Right lobe of liver (tissue), 6 donors: ENCODE data around the gene PROM2. TPM values are rescaled to one million over a fixed set of nuclear protein-coding genes. Genes with fewer than 3 reads are reported as not detected.

Experiments used
- ATAC-seq, 4 donors: fragments of 200-7000 bp; cut with Tn5 transposase; one replicate each; pipeline ENCODE4 v1.9.1; 2020; ENCODE audit warnings: mild to moderate bottlenecking in 4 of 4, moderate library complexity in 4 of 4
- DNase-seq, 3 donors: peaks; one replicate each; pipeline ENCODE4 v3.0.0-alpha.2; 2020
- H3K27ac ChIP-seq, 3 donors: fragments of 200-600 bp; one replicate each; pipeline ENCODE4 v1.8.0; 2022
- H3K27me3 ChIP-seq, 2 donors: fragments of 200-600 bp; one replicate each; pipeline ENCODE4 v1.8.0; 2022
- H3K36me3 ChIP-seq, 4 donors: fragments of 200-600 bp; sonication (generic) in 1 of 4; one replicate each; pipeline versions ENCODE4 v1.5.1 to v1.8.0; 2017 to 2022; ENCODE audit warnings: control low read depth in 1 of 4
- H3K4me1 ChIP-seq, 4 donors: fragments of 200-600 bp; sonication (generic) in 1 of 4; one replicate each; pipeline versions ENCODE4 v1.5.1 to v1.8.0; 2017 to 2022; ENCODE audit warnings: control low read depth in 1 of 4
- H3K4me3 ChIP-seq, 3 donors: fragments of 200-600 bp; one replicate each; pipeline ENCODE4 v1.8.0; 2022
- H3K9me3 ChIP-seq, 4 donors: fragments of 200-600 bp; sonication (generic) in 1 of 4; one replicate each; pipeline versions ENCODE4 v1.5.1 to v1.8.0; 2017 to 2022; ENCODE audit warnings: control low read depth in 1 of 4
- CTCF ChIP-seq, 4 donors: fragments of 200-600 bp in 3 of 4; fragments of 450-650 bp in 1 of 4; IDR thresholded peaks; one replicate each; pipeline versions ENCODE4 v1.5.1 to v1.8.0; 2016 to 2022; ENCODE audit warnings: antibody characterized with exemption in 4 of 4, mild to moderate bottlenecking in 2 of 4
- POLR2A ChIP-seq: fragments of 450-650 bp; IDR thresholded peaks from one replicate; pipeline ENCODE4 v1.6.1; 2017; ENCODE audit warnings: antibody characterized with exemption, mild to moderate bottlenecking
- WGBS: methylation state at CpG from one replicate; pipeline ENCODE4 v1.1.6; 2018; ENCODE audit warnings: low coverage, low lambda C conversion rate; ENCODE audit not compliant: insufficient coverage; ENCODE audit errors: missing lambda C conversion rate; 5-methylcytosine and 5-hydroxymethylcytosine counted together
- intact Hi-C, 2 donors: fragments of 100-400 bp; cut with DNase I; formaldehyde crosslinking; loops; one replicate each; pipeline versions ENCODE4 v1.11.2 to v1.14.1; 2022
- total RNA-seq, 6 experiments: library from RNA; depleted of rRNA in 2 of 6; stranded (reverse); fragments of >200 nt in 2 of 6; fragmentation: NEBNext Ultra II Directional in 3 of 6; extraction: Animal tissue kit (Norgen Biotek cat#: 25700) in 3 of 6; gene quantifications; one replicate each; pipeline versions ENCODE4 v1.1.0 to v1.2.4, GENCODE V29; 2016 to 2023
- donor health status: DM: no; HTN: yes; CAD: no.
- donor health status: DM: no; HTN: no; CAD: no.
- donor health status: DM: no; HTN: no; CAD: no.
- donor health status: DM: no; HTN: yes; CAD: no.
- donor health status: DM: no; HTN: yes; CAD: no.

The PROM2 gene
- total RNA-seq, 6 experiments from 2014 or later, result 0.06 to 0.64 (median 0.43) TPM

- Histone ChIP-seq H3K4me1 (peaks cover 0 to 7% (median under 1%) of the 10 kb centered on the region in 4 donors), H3K27ac (no peak overlapping the region), H3K36me3 (no peaks in the 10 kb centered on the region), H3K9me3 (no peaks in the 10 kb centered on the region), H3K4me3 (no peak overlapping the region), H3K27me3 (no peaks in the 10 kb centered on the region)
- intact Hi-C loops, result loop anchor here in 1 of 2 donors (5.0 kb wide), 1 partner anchor 78 kb away; no protein-coding TSS in a partner anchor
- ATAC-seq (no peak), DNase-seq (no peak)
- TF ChIP-seq CTCF (IDR thresholded peaks at IDR 0.05), result no peak
- TF ChIP-seq POLR2A, result no peak
- WGBS, result no CpG with 5 or more reads among the region's 8 CpGs
These were observed 36.0 kb downstream of the PROM2 start for GRCh38 chr2:95310216-95310615.

GRCh38 chr2:95310651-95311050, 36.4 kb downstream of the PROM2 start:
- no peaks in the 10 kb centered on the region for H3K27me3 ChIP-seq
- no peak overlapping the region for H3K27ac ChIP-seq
- ATAC-seq (no peak), DNase-seq (no peak)
- H3K4me1 ChIP-seq, result peaks cover 0 to 4% (median 0%) of the 10 kb centered on the region in 4 donors
- TF ChIP-seq CTCF (IDR thresholded peaks at IDR 0.05), result no peak
- TF ChIP-seq POLR2A, result no peak
- H3K36me3 ChIP-seq, result no peaks in the 10 kb centered on the region
- no CpG with 5 or more reads among the region's 4 CpGs for WGBS
- H3K9me3 ChIP-seq, result no peaks in the 10 kb centered on the region
- intact Hi-C loops, result loop anchor here in 1 of 2 donors (5.0 kb wide), 1 partner anchor 78 kb away; no protein-coding TSS in a partner anchor
- no peak overlapping the region for H3K4me3 ChIP-seq

- H3K27me3 ChIP-seq, result no peaks in the 10 kb centered on the region
- TF ChIP-seq POLR2A (no peak), CTCF (IDR thresholded peaks at IDR 0.05) (no peak)
- H3K9me3 ChIP-seq, result no peaks in the 10 kb centered on the region
- H3K36me3 ChIP-seq, result no peaks in the 10 kb centered on the region
- no peak for DNase-seq
- H3K4me1 ChIP-seq, result no peaks in the 10 kb centered on the region
- intact Hi-C loops, result loop anchor here in 1 of 2 donors (5.0 kb wide), 1 partner anchor 80 kb away; no protein-coding TSS in a partner anchor
- H3K27ac ChIP-seq, result no peak overlapping the region
- WGBS, result 78% methylated on average over 14 of the region's 26 CpGs
- ATAC-seq, result no peak
- H3K4me3 ChIP-seq, result no peak overlapping the region
These were observed 37.7 kb downstream of the PROM2 start for GRCh38 chr2:95311815-95312542.

GRCh38 chr2:95312543-95313201, 38.4 kb downstream of the PROM2 start:
- Histone ChIP-seq H3K4me1 (no peaks in the 10 kb centered on the region), H3K27me3 (no peaks in the 10 kb centered on the region), H3K4me3 (no peak overlapping the region), H3K36me3 (no peaks in the 10 kb centered on the region), H3K9me3 (no peaks in the 10 kb centered on the region), H3K27ac (no peak overlapping the region)
- intact Hi-C loops, result loop anchor here in 1 of 2 donors (5.0 kb wide), 1 partner anchor 80 kb away; no protein-coding TSS in a partner anchor
- no peak for TF ChIP-seq CTCF (IDR thresholded peaks at IDR 0.05)
- no peak for TF ChIP-seq POLR2A
- 100% methylated on average over 2 of the region's 24 CpGs for whole genome bisulfite sequencing
- ATAC-seq, result no peak
- no peak for DNase-seq
